ENCODE results near the gene ADD1. TPM values are rescaled to one million over a fixed set of nuclear protein-coding genes. Genes with fewer than 3 reads are reported as not detected.

Gene ADD1
- total and polyA plus RNA-seq, 2 donors (not counting 1 experiment from before 2014, with no cell fraction given) = 164 to 171 TPM

DNA sequence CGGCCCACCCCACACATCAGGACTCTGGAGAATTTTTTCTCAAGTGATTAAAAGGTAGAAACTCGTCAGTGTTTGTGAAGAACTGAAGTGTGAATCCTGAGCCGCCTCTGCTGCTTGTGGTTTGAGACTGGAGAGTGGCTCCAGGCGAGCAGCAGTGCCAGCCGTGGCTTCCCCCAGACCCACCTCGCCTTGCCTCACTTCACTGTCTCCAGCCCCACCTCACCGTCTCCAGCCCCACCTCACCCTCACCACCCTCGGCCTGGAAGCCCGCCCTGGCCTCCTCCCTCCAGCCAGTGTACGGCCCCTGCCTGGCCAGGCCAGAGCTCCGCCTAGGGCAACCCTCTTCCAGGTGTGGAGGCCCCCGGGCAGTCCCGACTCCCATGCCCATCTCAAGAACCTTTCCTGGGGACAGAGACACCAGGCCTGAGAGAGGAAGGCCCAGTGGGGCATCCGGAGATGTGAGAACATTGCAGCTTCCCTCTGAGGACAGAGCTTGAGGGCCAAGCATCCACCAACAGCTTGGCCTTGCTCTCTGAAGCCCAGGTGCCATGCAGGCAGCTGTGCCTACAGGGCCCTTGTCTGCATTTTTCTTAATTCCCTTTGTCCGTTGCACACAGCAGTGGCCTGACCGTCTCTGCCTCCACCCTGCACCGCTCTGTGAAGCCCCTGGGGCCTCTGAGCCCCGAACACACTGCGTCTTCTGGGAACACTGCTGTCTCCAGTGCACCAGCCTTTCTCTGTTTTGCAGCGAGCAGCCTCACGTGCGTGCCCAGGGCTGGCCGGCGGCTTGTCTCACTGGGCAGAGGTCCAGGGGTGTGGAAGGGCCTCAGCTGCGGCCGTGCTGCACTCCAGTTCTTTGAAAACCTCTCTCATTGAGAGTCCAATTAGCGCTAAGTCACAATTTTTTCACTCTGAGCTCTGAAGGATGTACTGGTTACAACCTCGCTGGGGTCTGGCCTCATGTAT, 37.0 kb upstream of the ADD1 start:
- H3K4me1 ChIP-seq (ENCODE audit: control insufficient read depth, extremely low read depth, insufficient read depth, low read length) = peaks cover 17% of the 10 kb centered on the region
- no peak overlapping the region for H3K9ac ChIP-seq (ENCODE audit: insufficient read depth, low read length)
- H3K9me3 ChIP-seq (ENCODE audit: control insufficient read depth, insufficient read depth, low read depth, low read length) = no peaks in the 10 kb centered on the region
- DNase-seq (ENCODE audit: low read depth in 2 of 2) = peak in 1 of 2 donors; percentile 83
- peaks cover 2% of the 10 kb centered on the region for H3K79me2 ChIP-seq (ENCODE audit: control insufficient read depth, insufficient read depth, low read length)
- peaks cover 4% of the 10 kb centered on the region for H3K36me3 ChIP-seq (ENCODE audit: control insufficient read depth, insufficient read depth, low read length)
- H3K4me3 ChIP-seq (replicated peaks in 1 of 4; ENCODE audit: control extremely low read depth in 1 of 4, insufficient read depth in 1 of 4, low read depth in 3 of 4, low read length in 4 of 4) = no peak overlapping the region
- H3K27me3 ChIP-seq (ENCODE audit: control insufficient read depth, insufficient read depth, low read length) = no peaks in the 10 kb centered on the region
- H3K4me2 ChIP-seq (ENCODE audit: extremely low read depth, insufficient read depth, low read length) = peak overlapping the region; percentile 49
- no peak for TF ChIP-seq EZH2 (IDR thresholded peaks at IDR 0.05; ENCODE audit: low read length, missing control alignments)
- TF ChIP-seq, protein P1, sequence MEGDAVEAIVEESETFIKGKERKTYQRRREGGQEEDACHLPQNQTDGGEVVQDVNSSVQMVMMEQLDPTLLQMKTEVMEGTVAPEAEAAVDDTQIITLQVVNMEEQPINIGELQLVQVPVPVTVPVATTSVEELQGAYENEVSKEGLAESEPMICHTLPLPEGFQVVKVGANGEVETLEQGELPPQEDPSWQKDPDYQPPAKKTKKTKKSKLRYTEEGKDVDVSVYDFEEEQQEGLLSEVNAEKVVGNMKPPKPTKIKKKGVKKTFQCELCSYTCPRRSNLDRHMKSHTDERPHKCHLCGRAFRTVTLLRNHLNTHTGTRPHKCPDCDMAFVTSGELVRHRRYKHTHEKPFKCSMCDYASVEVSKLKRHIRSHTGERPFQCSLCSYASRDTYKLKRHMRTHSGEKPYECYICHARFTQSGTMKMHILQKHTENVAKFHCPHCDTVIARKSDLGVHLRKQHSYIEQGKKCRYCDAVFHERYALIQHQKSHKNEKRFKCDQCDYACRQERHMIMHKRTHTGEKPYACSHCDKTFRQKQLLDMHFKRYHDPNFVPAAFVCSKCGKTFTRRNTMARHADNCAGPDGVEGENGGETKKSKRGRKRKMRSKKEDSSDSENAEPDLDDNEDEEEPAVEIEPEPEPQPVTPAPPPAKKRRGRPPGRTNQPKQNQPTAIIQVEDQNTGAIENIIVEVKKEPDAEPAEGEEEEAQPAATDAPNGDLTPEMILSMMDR (conservative IDR thresholded peaks at IDR 0.05 in 1 of 2, IDR thresholded peaks at IDR 0.05 in 1 of 2; ENCODE audit: low read depth in 1 of 2, low read length in 2 of 2) = no peak
- H2AFZ ChIP-seq (ENCODE audit: low read length) = no peak overlapping the region
- H3K27ac ChIP-seq (ENCODE audit: insufficient read depth, low read length) = no peak overlapping the region
- H4K20me1 ChIP-seq (ENCODE audit: control insufficient read depth, extremely low read depth, insufficient read depth, low read length) = no peaks in the 10 kb centered on the region

DNA sequence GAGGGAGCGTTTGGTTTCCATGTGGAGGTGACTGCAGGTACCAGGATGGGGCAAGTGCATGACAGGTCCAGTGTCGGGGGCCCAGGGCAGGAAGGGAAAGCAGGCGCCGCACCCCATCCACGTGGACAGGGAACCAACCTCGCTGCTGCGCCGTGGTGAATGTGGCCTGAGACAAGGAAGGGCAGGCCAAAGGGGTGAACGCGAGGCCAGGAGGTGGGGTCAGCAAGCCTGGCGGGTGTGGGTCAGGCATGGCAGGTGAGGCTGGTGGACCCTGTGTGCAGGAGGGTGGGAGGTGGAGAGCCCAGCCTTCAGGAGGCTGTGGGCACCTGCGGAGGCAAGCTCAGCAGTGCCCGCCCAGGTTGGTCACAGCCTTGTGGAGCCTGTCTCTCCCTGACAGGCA, 36.1 kb upstream of the ADD1 start:
- H4K20me1 ChIP-seq (ENCODE audit: control insufficient read depth, extremely low read depth, insufficient read depth, low read length) = no peaks in the 10 kb centered on the region
- H3K4me1 ChIP-seq (ENCODE audit: control insufficient read depth, extremely low read depth, insufficient read depth, low read length) = peaks cover 23% of the 10 kb centered on the region
- no peak overlapping the region for H3K27ac ChIP-seq (ENCODE audit: insufficient read depth, low read length)
- H3K4me3 ChIP-seq (replicated peaks in 1 of 4; ENCODE audit: control extremely low read depth in 1 of 4, insufficient read depth in 1 of 4, low read depth in 3 of 4, low read length in 4 of 4) = no peak overlapping the region
- H3K36me3 ChIP-seq (ENCODE audit: control insufficient read depth, insufficient read depth, low read length) = peaks cover 4% of the 10 kb centered on the region
- H3K4me2 ChIP-seq (ENCODE audit: extremely low read depth, insufficient read depth, low read length) = no peak overlapping the region
- H3K9ac ChIP-seq (ENCODE audit: insufficient read depth, low read length) = no peak overlapping the region
- no peaks in the 10 kb centered on the region for H3K9me3 ChIP-seq (ENCODE audit: control insufficient read depth, insufficient read depth, low read depth, low read length)
- TF ChIP-seq, protein P1 (conservative IDR thresholded peaks at IDR 0.05 in 1 of 2, IDR thresholded peaks at IDR 0.05 in 1 of 2; ENCODE audit: low read depth in 1 of 2, low read length in 2 of 2) = no peak
- TF ChIP-seq EZH2 (IDR thresholded peaks at IDR 0.05; ENCODE audit: low read length, missing control alignments) = no peak
- H3K27me3 ChIP-seq (ENCODE audit: control insufficient read depth, insufficient read depth, low read length) = no peaks in the 10 kb centered on the region
- H2AFZ ChIP-seq (ENCODE audit: low read length) = no peak overlapping the region
- peaks cover 2% of the 10 kb centered on the region for H3K79me2 ChIP-seq (ENCODE audit: control insufficient read depth, insufficient read depth, low read length)
- DNase-seq (ENCODE audit: low read depth in 2 of 2) = no peak

DNA sequence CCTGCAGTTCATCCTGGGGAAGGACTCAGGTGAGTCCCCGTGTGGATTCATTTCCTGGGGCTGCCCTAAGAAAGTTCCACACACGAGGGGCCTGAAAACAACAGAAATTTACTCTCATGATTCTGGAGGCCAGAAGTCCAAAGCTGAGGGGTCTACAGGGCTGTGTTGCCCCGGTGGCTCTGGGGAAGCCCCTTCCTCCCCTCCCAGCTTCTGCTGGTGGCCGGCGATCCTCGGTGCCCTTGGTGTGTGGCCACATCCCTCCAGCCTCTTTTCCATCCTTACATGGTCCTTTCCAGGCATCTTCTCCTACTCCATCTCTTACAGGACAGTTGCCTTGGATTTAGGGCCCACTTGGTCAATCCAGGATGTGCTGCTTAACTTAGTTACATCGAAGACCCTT, 35.6 kb upstream of the ADD1 start:
- DNase-seq (ENCODE audit: low read depth in 2 of 2) = no peak

More for the DNA sequence above, 35.6 kb upstream of the ADD1 start:
- Histone ChIP-seq H3K27ac (ENCODE audit: insufficient read depth, low read length) (no peak overlapping the region), H3K9me3 (ENCODE audit: control insufficient read depth, insufficient read depth, low read depth, low read length) (no peaks in the 10 kb centered on the region), H3K4me3 (replicated peaks in 1 of 4; ENCODE audit: control extremely low read depth in 1 of 4, insufficient read depth in 1 of 4, low read depth in 3 of 4, low read length in 4 of 4) (no peak overlapping the region), H3K9ac (ENCODE audit: insufficient read depth, low read length) (no peak overlapping the region), H3K4me1 (ENCODE audit: control insufficient read depth, extremely low read depth, insufficient read depth, low read length) (peaks cover 23% of the 10 kb centered on the region), H2AFZ (ENCODE audit: low read length) (no peak overlapping the region), H3K4me2 (ENCODE audit: extremely low read depth, insufficient read depth, low read length) (no peak overlapping the region), H4K20me1 (ENCODE audit: control insufficient read depth, extremely low read depth, insufficient read depth, low read length) (no peaks in the 10 kb centered on the region), H3K36me3 (ENCODE audit: control insufficient read depth, insufficient read depth, low read length) (peaks cover 4% of the 10 kb centered on the region), H3K79me2 (ENCODE audit: control insufficient read depth, insufficient read depth, low read length) (peaks cover 4% of the 10 kb centered on the region), H3K27me3 (ENCODE audit: control insufficient read depth, insufficient read depth, low read length) (no peaks in the 10 kb centered on the region)
- TF ChIP-seq EZH2 (IDR thresholded peaks at IDR 0.05; ENCODE audit: low read length, missing control alignments) = no peak
- TF ChIP-seq, protein P1 (conservative IDR thresholded peaks at IDR 0.05 in 1 of 2, IDR thresholded peaks at IDR 0.05 in 1 of 2; ENCODE audit: low read depth in 1 of 2, low read length in 2 of 2) = no peak

All from fibroblast of lung (primary cell).